HG03108 (cell line): ENCODE results near the gene PARD3B.

Experiments
- ATAC-seq: cut with Tn5 transposase; IDR thresholded peaks from one replicate; pipeline ENCODE4 v1.9.1; 2021; ENCODE audit warnings: moderate library complexity; ENCODE audit not compliant: unreplicated experiment

PARD3B gene, protein sequence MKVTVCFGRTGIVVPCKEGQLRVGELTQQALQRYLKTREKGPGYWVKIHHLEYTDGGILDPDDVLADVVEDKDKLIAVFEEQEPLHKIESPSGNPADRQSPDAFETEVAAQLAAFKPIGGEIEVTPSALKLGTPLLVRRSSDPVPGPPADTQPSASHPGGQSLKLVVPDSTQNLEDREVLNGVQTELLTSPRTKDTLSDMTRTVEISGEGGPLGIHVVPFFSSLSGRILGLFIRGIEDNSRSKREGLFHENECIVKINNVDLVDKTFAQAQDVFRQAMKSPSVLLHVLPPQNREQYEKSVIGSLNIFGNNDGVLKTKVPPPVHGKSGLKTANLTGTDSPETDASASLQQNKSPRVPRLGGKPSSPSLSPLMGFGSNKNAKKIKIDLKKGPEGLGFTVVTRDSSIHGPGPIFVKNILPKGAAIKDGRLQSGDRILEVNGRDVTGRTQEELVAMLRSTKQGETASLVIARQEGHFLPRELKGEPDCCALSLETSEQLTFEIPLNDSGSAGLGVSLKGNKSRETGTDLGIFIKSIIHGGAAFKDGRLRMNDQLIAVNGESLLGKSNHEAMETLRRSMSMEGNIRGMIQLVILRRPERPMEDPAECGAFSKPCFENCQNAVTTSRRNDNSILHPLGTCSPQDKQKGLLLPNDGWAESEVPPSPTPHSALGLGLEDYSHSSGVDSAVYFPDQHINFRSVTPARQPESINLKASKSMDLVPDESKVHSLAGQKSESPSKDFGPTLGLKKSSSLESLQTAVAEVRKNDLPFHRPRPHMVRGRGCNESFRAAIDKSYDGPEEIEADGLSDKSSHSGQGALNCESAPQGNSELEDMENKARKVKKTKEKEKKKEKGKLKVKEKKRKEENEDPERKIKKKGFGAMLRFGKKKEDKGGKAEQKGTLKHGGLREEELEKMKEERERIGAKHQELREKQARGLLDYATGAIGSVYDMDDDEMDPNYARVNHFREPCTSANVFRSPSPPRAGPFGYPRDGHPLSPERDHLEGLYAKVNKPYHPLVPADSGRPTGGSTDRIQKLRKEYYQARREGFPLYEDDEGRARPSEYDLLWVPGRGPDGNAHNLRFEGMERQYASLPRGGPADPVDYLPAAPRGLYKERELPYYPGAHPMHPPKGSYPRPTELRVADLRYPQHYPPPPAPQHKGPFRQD (N-terminal part only)

DNA sequence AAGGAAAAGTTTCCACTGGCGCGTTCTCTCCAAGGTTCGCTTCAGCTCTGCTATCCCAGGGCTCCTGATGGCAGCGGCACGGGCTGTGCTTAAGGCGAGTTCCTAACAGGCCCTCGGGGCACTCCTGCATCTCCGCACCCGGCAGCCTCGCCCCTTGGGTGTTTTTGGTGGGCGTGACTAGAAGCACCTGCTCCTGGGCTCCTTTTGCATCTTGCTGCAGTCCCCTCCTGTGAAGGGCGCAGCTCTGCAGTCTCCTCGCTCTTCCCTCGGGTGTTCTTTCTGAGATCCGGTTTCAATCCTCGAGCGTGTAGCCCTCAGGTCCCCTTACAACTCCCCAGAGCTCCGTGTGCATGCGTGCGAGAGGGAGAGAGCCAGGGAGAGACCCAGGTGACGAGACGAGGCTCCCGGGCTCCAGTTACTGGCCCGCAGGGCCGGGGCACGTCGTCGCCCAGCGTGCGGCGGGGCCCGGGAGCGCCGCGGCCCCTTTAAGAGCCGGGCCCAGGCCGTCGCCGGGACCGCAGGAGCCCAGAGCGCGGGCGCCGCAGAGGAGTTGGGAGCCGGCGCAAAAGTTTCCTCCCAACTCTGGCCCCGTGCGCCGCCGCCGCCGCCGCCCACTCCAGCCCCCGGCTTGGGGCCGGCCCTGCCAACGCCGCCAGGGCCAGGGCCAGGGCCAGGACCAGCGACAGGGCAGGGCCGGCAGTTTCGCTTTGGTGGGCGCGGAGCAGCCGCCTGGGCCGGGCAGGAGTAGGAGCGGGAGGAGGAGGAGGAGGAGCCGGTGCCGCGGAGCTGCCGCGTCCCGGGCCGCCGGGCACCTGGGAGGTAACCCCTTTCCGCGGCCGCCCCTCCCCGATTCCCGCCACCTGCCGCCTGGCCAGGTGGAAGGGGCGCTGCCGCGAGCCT, at the start of gene PARD3B:
Gene PARD3B, plus strand, starts transcription at position 515 of the 900 bp plus-strand sequence. CDS start 525 bp downstream, outside the sequence.
- ATAC-seq, result peak; percentile 46

DNA sequence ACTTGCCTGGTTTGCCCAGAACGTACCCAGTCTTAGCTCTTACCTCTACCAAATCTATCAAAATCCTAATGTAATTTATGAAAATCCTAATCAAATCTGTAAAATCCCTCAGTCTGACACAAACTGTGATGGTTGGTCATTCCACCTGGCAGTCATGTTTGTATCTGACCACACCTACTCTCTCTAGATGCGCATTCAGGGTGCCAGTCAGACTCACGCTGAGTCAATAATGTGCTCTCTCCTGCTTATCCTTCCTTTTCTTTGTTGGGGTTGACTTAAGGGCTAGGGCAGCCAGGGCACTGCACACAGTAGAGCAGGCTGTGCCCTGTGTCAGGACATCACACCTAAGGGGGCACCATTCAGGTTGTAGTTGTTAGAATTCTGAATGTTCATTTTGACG, 48.5 kb upstream of the PARD3B start:
- no peak for ATAC-seq

GRCh38 chr2:204497855-204498254, 47.4 kb upstream of the PARD3B start:
- ATAC-seq, result no peak

- no peak for ATAC-seq
Measured at GRCh38 chr2:204498291-204498690, 47.0 kb upstream of the PARD3B start.

GRCh38 chr2:204503869-204504268, 41.4 kb upstream of the PARD3B start:
- no peak for ATAC-seq

DNA sequence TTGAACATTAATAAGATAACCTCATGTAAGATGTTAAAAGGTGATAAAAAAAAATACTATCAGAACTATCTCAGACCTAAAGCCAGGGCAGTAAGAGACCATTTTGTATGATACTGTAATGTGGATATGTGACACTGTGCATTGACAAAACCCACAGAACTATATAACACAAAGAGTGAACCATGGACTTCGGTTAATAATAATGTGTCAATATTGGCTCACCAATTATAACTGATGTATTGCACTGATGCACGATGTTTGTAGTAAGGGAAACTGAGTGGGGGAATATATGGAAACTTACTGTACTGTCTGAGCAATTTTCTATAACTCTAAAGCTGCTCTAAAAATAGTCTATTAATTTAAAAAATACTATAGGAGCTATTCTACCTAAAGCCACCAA, 40.7 kb upstream of the PARD3B start:
- no peak for ATAC-seq

- ATAC-seq, result no peak
Measured at GRCh38 chr2:204505488-204505887, 39.8 kb upstream of the PARD3B start.

DNA sequence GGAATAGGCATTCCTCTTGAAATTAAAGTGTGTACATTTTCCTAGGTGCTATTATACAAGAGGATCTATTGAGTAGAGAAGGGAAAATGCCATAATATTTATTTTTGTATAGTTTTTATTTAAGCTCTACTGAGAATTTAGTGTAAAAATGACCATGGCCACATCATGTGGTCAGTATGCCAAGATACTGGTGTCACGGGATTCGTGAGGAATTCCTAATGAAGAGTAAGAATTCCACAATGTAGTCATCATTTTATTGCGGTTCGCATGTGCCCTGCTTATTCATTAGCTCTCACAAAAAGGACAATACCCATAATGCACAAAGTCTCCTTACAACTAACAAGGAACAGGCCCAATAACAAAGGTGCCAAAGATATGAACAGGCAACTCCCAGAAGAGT, 39.3 kb upstream of the PARD3B start:
- no peak for ATAC-seq

GRCh38 chr2:204507636-204508035, 37.6 kb upstream of the PARD3B start:
- ATAC-seq, result no peak

DNA sequence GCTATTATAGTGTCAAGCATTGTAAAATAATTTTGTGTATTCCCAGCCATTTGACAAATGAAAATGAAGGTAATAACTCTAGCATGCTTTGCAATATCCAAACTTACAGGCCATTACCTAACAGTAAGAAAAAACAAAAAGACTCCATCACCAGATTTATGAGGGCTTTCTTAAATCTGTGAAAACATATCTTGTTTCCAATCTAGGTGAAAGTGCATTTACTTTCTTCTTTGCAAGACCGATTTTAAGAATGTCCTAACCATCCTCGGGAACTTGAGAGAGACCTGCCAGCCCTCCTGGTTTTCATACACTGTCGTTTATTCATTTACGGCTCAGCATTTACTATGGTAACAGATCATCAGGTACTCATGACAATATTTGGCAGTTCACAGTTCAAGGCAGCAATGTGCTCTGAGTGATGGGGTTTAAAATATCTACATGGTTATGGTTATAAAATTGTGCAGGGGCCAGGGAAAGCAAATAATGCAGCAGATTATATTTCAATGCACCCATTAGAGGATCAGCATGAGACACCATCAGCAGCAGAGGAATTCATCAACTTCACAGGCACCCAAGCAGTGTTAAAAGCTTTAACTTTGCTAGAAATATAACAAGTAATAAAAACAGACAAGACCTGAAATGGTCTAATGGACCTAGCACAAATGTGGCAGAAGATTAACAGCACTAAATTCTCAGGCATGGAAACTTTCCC, 34.4 kb upstream of the PARD3B start:
- no peak for ATAC-seq

DNA sequence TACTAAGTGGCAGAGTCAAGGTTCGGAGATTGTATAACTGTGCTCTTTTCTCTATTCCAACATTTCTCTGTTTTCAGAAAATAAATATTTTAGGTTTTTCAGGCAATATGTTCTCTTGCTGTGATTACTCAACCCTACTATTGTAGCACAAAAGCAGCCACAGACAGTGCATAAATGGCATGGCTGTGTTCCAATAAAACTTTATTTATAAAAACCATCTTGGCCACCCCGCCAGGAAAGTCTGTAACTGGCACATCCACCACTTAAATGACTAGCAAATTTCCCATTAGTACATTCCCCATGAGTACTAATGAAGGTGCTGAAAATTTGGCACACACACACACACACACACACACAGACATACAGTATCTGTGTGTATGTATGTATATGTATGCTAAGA, 30.8 kb upstream of the PARD3B start:
- no peak for ATAC-seq

- no peak for ATAC-seq
Measured at GRCh38 chr2:204515416-204515815, 29.9 kb upstream of the PARD3B start.

DNA sequence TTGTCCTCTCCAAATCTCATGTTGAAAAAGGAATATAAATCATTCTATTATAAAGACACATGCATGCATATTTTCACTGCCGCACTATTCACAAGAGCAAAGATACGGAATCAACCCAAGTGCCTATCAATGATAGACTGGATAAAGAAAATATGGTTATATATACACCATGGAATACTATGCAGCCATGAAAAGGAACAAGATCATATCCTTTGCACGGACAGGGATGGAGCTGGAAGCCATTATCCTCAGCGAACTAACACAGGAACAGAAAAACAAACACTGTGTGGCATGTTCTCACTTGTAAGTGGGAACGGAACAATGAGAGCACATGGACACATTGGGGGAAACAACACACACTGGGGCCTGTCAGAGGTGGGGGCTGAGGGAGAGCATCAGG, 28.1 kb upstream of the PARD3B start:
- ATAC-seq, result no peak

DNA sequence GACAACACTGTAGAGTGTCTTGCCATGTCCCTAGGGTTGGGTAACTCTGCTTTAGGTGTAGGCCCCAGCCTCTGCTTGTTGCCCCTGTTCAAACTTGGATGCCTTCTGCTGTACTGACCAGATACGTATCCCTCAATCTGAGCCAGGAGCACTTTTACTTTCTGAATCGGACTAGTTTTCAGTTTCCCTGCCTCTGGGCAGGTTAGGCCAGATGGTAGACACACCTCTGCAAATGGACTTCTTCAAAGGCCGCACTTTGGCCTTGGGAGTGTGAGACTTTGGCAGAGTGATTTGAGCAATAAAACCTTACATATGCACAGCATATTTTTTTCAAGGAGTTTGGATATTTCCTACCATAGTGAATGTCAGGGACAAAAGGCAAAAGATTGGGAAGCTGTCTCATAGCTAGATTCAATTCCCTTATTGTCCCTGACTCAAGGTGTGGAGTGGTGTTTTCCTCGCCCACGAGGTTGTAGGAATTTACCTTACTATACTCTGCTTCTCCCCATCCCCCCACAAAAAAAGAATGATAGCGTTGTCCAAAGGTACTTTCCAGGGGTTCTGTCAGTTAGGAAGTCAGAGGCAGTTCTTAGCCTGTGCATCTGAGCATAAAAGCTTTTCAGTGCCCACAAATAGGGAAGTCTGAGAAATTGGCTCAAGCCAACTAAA, 15.3 kb upstream of the PARD3B start:
- ATAC-seq, result no peak

- ATAC-seq, result no peak
Measured at GRCh38 chr2:204530464-204530805, 14.8 kb upstream of the PARD3B start.

GRCh38 chr2:204533629-204534370, 11.5 kb upstream of the PARD3B start:
- no peak for ATAC-seq

GRCh38 chr2:204535356-204535755, 9.9 kb upstream of the PARD3B start:
- ATAC-seq, result no peak

DNA sequence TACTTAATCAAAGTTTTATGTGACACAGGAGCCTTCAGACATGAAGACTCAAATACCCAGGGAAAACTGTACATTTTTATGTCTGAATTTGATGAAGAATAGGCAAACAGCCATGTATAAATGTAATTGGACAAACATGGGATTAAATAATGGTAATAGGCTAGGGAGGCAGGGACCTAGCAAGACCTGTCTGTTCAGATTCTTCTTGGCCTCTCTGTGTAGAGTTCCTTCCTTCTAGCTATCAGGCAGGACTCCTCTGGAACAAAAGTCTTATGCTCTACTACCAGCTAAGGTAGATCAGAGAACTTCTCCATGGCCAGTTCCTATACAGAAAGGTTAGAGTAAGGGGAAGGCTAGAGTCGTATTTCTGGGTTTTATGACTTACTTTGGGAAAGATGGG, 9.5 kb upstream of the PARD3B start:
- no peak for ATAC-seq
